ENCODE measurements around the gene ABLIM2.

GRCh38 chr4:7971159-7971631 is 187.4 kb downstream of the ABLIM2 start:
- no peak for TF ChIP-seq POLR2A (IDR thresholded peaks at IDR 0.05)
- TF ChIP-seq CTCF (IDR thresholded peaks at IDR 0.05) = no peak
